ENCODE data around the gene PTPRN2.

Gene PTPRN2

GRCh38 chr7:157526005-157526912 lies 1061.4 kb downstream of the PTPRN2 start:
- no peaks in the 10 kb centered on the region for H3K36me3 ChIP-seq (ENCODE audit: insufficient read depth, low read length)
- H3K27me3 ChIP-seq (ENCODE audit: control insufficient read depth in 1 of 2, insufficient read depth in 2 of 2, low read length in 2 of 2), result peaks cover 0 to 10% of the 10 kb centered on the region in 2 donors
- H3K4me3 ChIP-seq (ENCODE audit: low read depth in 1 of 2, low read length in 2 of 2), result no peak overlapping the region
- no peaks in the 10 kb centered on the region for H3K4me1 ChIP-seq (ENCODE audit: insufficient read depth, low read length)
- H3K27ac ChIP-seq (ENCODE audit: low read depth, low read length), result no peak overlapping the region
- H3K9ac ChIP-seq (ENCODE audit: low read length), result no peak overlapping the region
- H3K9me3 ChIP-seq (ENCODE audit: low read length), result no peaks in the 10 kb centered on the region

GRCh38 chr7:157525491-157525915 lies 1062.1 kb downstream of the PTPRN2 start:
- H3K27ac ChIP-seq (ENCODE audit: low read depth, low read length), result no peak overlapping the region
- no peaks in the 10 kb centered on the region for H3K36me3 ChIP-seq (ENCODE audit: insufficient read depth, low read length)
- no peak overlapping the region for H3K4me3 ChIP-seq (ENCODE audit: low read depth in 1 of 2, low read length in 2 of 2)
- H3K9ac ChIP-seq (ENCODE audit: low read length), result no peak overlapping the region
- peaks cover 0 to 10% of the 10 kb centered on the region in 2 donors for H3K27me3 ChIP-seq (ENCODE audit: control insufficient read depth in 1 of 2, insufficient read depth in 2 of 2, low read length in 2 of 2)
- no peaks in the 10 kb centered on the region for H3K9me3 ChIP-seq (ENCODE audit: low read length)
- H3K4me1 ChIP-seq (ENCODE audit: insufficient read depth, low read length), result no peaks in the 10 kb centered on the region

- no peaks in the 10 kb centered on the region for H3K4me1 ChIP-seq (ENCODE audit: insufficient read depth, low read length)
- H3K9me3 ChIP-seq (ENCODE audit: low read length), result no peaks in the 10 kb centered on the region
- H3K27me3 ChIP-seq (ENCODE audit: control insufficient read depth in 1 of 2, insufficient read depth in 2 of 2, low read length in 2 of 2), result peaks cover 0 to 10% of the 10 kb centered on the region in 2 donors
- no peak overlapping the region for H3K27ac ChIP-seq (ENCODE audit: low read depth, low read length)
- no peaks in the 10 kb centered on the region for H3K36me3 ChIP-seq (ENCODE audit: insufficient read depth, low read length)
- no peak overlapping the region for H3K9ac ChIP-seq (ENCODE audit: low read length)
- no peak overlapping the region for H3K4me3 ChIP-seq (ENCODE audit: low read depth in 1 of 2, low read length in 2 of 2)
These were observed 1062.9 kb downstream of the PTPRN2 start for GRCh38 chr7:157524731-157525130.

GRCh38 chr7:157523766-157524421 lies 1063.7 kb downstream of the PTPRN2 start:
- H3K4me1 ChIP-seq (ENCODE audit: insufficient read depth, low read length), result no peaks in the 10 kb centered on the region
- no peaks in the 10 kb centered on the region for H3K9me3 ChIP-seq (ENCODE audit: low read length)
- H3K27me3 ChIP-seq (ENCODE audit: control insufficient read depth in 1 of 2, insufficient read depth in 2 of 2, low read length in 2 of 2), result peaks cover 0 to 10% of the 10 kb centered on the region in 2 donors
- H3K4me3 ChIP-seq (ENCODE audit: low read depth in 1 of 2, low read length in 2 of 2), result no peak overlapping the region
- H3K27ac ChIP-seq (ENCODE audit: low read depth, low read length), result no peak overlapping the region
- no peak overlapping the region for H3K9ac ChIP-seq (ENCODE audit: low read length)
- H3K36me3 ChIP-seq (ENCODE audit: insufficient read depth, low read length), result no peaks in the 10 kb centered on the region

GRCh38 chr7:157523371-157523765 lies 1064.3 kb downstream of the PTPRN2 start:
- Histone ChIP-seq H3K4me3 (ENCODE audit: low read depth in 1 of 2, low read length in 2 of 2) (no peak overlapping the region), H3K9me3 (ENCODE audit: low read length) (no peaks in the 10 kb centered on the region), H3K27ac (ENCODE audit: low read depth, low read length) (no peak overlapping the region), H3K9ac (ENCODE audit: low read length) (no peak overlapping the region), H3K4me1 (ENCODE audit: insufficient read depth, low read length) (no peaks in the 10 kb centered on the region), H3K27me3 (ENCODE audit: control insufficient read depth in 1 of 2, insufficient read depth in 2 of 2, low read length in 2 of 2) (peaks cover 0 to 10% of the 10 kb centered on the region in 2 donors), H3K36me3 (ENCODE audit: insufficient read depth, low read length) (no peaks in the 10 kb centered on the region)

- no peaks in the 10 kb centered on the region for H3K36me3 ChIP-seq (ENCODE audit: insufficient read depth, low read length)
- no peak overlapping the region for H3K4me3 ChIP-seq (ENCODE audit: low read depth in 1 of 2, low read length in 2 of 2)
- peaks cover 0 to 10% of the 10 kb centered on the region in 2 donors for H3K27me3 ChIP-seq (ENCODE audit: control insufficient read depth in 1 of 2, insufficient read depth in 2 of 2, low read length in 2 of 2)
- no peaks in the 10 kb centered on the region for H3K9me3 ChIP-seq (ENCODE audit: low read length)
- H3K9ac ChIP-seq (ENCODE audit: low read length), result no peak overlapping the region
- H3K4me1 ChIP-seq (ENCODE audit: insufficient read depth, low read length), result no peaks in the 10 kb centered on the region
- no peak overlapping the region for H3K27ac ChIP-seq (ENCODE audit: low read depth, low read length)
These were observed 1064.7 kb downstream of the PTPRN2 start for GRCh38 chr7:157522954-157523353.

GRCh38 chr7:157522189-157522588 lies 1065.4 kb downstream of the PTPRN2 start:
- H3K9me3 ChIP-seq (ENCODE audit: low read length), result no peaks in the 10 kb centered on the region
- peaks cover 0 to 10% of the 10 kb centered on the region in 2 donors for H3K27me3 ChIP-seq (ENCODE audit: control insufficient read depth in 1 of 2, insufficient read depth in 2 of 2, low read length in 2 of 2)
- H3K36me3 ChIP-seq (ENCODE audit: insufficient read depth, low read length), result no peaks in the 10 kb centered on the region
- no peaks in the 10 kb centered on the region for H3K4me1 ChIP-seq (ENCODE audit: insufficient read depth, low read length)
- H3K9ac ChIP-seq (ENCODE audit: low read length), result no peak overlapping the region
- H3K4me3 ChIP-seq (ENCODE audit: low read depth in 1 of 2, low read length in 2 of 2), result no peak overlapping the region
- H3K27ac ChIP-seq (ENCODE audit: low read depth, low read length), result no peak overlapping the region

- no peak overlapping the region for H3K27ac ChIP-seq (ENCODE audit: low read depth, low read length)
These were observed 1065.9 kb downstream of the PTPRN2 start for GRCh38 chr7:157521752-157522151.

GRCh38 chr7:157521061-157521731 lies 1066.4 kb downstream of the PTPRN2 start:
- H3K4me1 ChIP-seq (ENCODE audit: insufficient read depth, low read length), result no peaks in the 10 kb centered on the region
- H3K27ac ChIP-seq (ENCODE audit: low read depth, low read length), result no peak overlapping the region
- H3K4me3 ChIP-seq (ENCODE audit: low read depth in 1 of 2, low read length in 2 of 2), result no peak overlapping the region
- H3K27me3 ChIP-seq (ENCODE audit: control insufficient read depth in 1 of 2, insufficient read depth in 2 of 2, low read length in 2 of 2), result peaks cover 0 to 14% of the 10 kb centered on the region in 2 donors
- no peaks in the 10 kb centered on the region for H3K36me3 ChIP-seq (ENCODE audit: insufficient read depth, low read length)
- no peak overlapping the region for H3K9ac ChIP-seq (ENCODE audit: low read length)
- no peaks in the 10 kb centered on the region for H3K9me3 ChIP-seq (ENCODE audit: low read length)

More at GRCh38 chr7:157521752-157522151, 1065.9 kb downstream of the PTPRN2 start:
- Histone ChIP-seq H3K9me3 (ENCODE audit: low read length) (no peaks in the 10 kb centered on the region), H3K9ac (ENCODE audit: low read length) (no peak overlapping the region), H3K4me1 (ENCODE audit: insufficient read depth, low read length) (no peaks in the 10 kb centered on the region), H3K36me3 (ENCODE audit: insufficient read depth, low read length) (no peaks in the 10 kb centered on the region), H3K4me3 (ENCODE audit: low read depth in 1 of 2, low read length in 2 of 2) (no peak overlapping the region), H3K27me3 (ENCODE audit: control insufficient read depth in 1 of 2, insufficient read depth in 2 of 2, low read length in 2 of 2) (peaks cover 0 to 14% of the 10 kb centered on the region in 2 donors)

GRCh38 chr7:157520249-157520648 lies 1067.4 kb downstream of the PTPRN2 start:
- peaks cover 0 to 14% of the 10 kb centered on the region in 2 donors for H3K27me3 ChIP-seq (ENCODE audit: control insufficient read depth in 1 of 2, insufficient read depth in 2 of 2, low read length in 2 of 2)
- H3K9me3 ChIP-seq (ENCODE audit: low read length), result no peaks in the 10 kb centered on the region
- no peak overlapping the region for H3K4me3 ChIP-seq (ENCODE audit: low read depth in 1 of 2, low read length in 2 of 2)
- no peak overlapping the region for H3K27ac ChIP-seq (ENCODE audit: low read depth, low read length)
- no peaks in the 10 kb centered on the region for H3K36me3 ChIP-seq (ENCODE audit: insufficient read depth, low read length)
- no peak overlapping the region for H3K9ac ChIP-seq (ENCODE audit: low read length)
- H3K4me1 ChIP-seq (ENCODE audit: insufficient read depth, low read length), result no peaks in the 10 kb centered on the region

- Histone ChIP-seq H3K9me3 (ENCODE audit: low read length) (no peaks in the 10 kb centered on the region), H3K9ac (ENCODE audit: low read length) (no peak overlapping the region), H3K27ac (ENCODE audit: low read depth, low read length) (no peak overlapping the region), H3K36me3 (ENCODE audit: insufficient read depth, low read length) (no peaks in the 10 kb centered on the region), H3K27me3 (ENCODE audit: control insufficient read depth in 1 of 2, insufficient read depth in 2 of 2, low read length in 2 of 2) (peaks cover 0 to 14% of the 10 kb centered on the region in 2 donors), H3K4me1 (ENCODE audit: insufficient read depth, low read length) (no peaks in the 10 kb centered on the region), H3K4me3 (ENCODE audit: low read depth in 1 of 2, low read length in 2 of 2) (no peak overlapping the region)
These were observed 1067.8 kb downstream of the PTPRN2 start for GRCh38 chr7:157519798-157520244.

Measured in muscle layer of colon (tissue), 2 donors.